GM23248 (cell line): Measurements from ENCODE around the gene ARHGAP26. TPM values are rescaled to one million over a fixed set of nuclear protein-coding genes. Genes with fewer than 3 reads are reported as not detected.
A peak's percentile ranks its signal among the peaks of the same experiment; 100 is the strongest.

Experiments used
- DNase-seq: peaks from one replicate; pipeline ENCODE4 v3.0.0-alpha.2; 2015
- H2AFZ ChIP-seq: fragments of 200-600 bp; sonication (generic); 2 replicates; pipeline ENCODE4 v1.6.1; 2016; ENCODE audit warnings: antibody characterized with exemption
- H3F3A ChIP-seq: fragments of 200-600 bp; sonication (generic); 2 replicates; pipeline ENCODE4 v1.6.1; 2016; ENCODE audit warnings: mild to moderate bottlenecking, antibody characterized with exemption, mixed run types; ENCODE audit not compliant: insufficient read depth
- H3K27ac ChIP-seq: fragments of 200-600 bp; sonication (generic); 2 replicates; pipeline ENCODE4 v1.5.1; 2016; ENCODE audit warnings: mild to moderate bottlenecking
- H3K27me3 ChIP-seq: fragments of 200-600 bp; sonication (generic); replicated peaks from 2 replicates; pipeline ENCODE4 v1.6.1; 2016; ENCODE audit warnings: mild to moderate bottlenecking; ENCODE audit not compliant: insufficient read depth
- H3K36me3 ChIP-seq: fragments of 200-600 bp; sonication (generic); 2 replicates; pipeline ENCODE4 v1.6.1; 2016; ENCODE audit warnings: low read depth, mild to moderate bottlenecking
- H3K4me1 ChIP-seq: fragments of 200-600 bp; sonication (generic); 2 replicates; pipeline ENCODE4 v1.6.1; 2016; ENCODE audit warnings: mild to moderate bottlenecking; ENCODE audit not compliant: insufficient read depth
- H3K4me2 ChIP-seq: fragments of 200-600 bp; sonication (generic); one replicate; pipeline ENCODE4 v1.6.1; 2016; ENCODE audit warnings: mild to moderate bottlenecking; ENCODE audit not compliant: unreplicated experiment
- H3K4me3 ChIP-seq: fragments of 200-600 bp; sonication (generic); 2 replicates; pipeline ENCODE4 v1.5.1; 2016; ENCODE audit warnings: mild to moderate bottlenecking
- H3K79me2 ChIP-seq: fragments of 200-600 bp; sonication (generic); 2 replicates; pipeline ENCODE4 v1.6.1; 2016; ENCODE audit warnings: mild to moderate bottlenecking; ENCODE audit not compliant: insufficient read depth
- H3K9ac ChIP-seq: fragments of 200-600 bp; sonication (generic); 2 replicates; pipeline ENCODE4 v1.6.1; 2016; ENCODE audit warnings: mild to moderate bottlenecking
- H3K9me2 ChIP-seq: fragments of 200-600 bp; sonication (generic); 2 replicates; pipeline ENCODE4 v1.6.1; 2016; ENCODE audit warnings: mixed run types, mild to moderate bottlenecking, moderate library complexity; ENCODE audit not compliant: insufficient read depth
- H3K9me3 ChIP-seq: fragments of 200-600 bp; sonication (generic); one replicate; pipeline ENCODE4 v1.6.1; 2017; ENCODE audit warnings: low read depth
- H4K20me1 ChIP-seq: fragments of 200-600 bp; sonication (generic); 2 replicates; pipeline ENCODE4 v1.6.0; 2016; ENCODE audit not compliant: insufficient read depth
- EZH2 ChIP-seq: fragments of 200-600 bp; sonication (generic); IDR thresholded peaks from 2 replicates; pipeline ENCODE4 v1.6.1; 2018; ENCODE audit warnings: antibody characterized with exemption, mild to moderate bottlenecking; ENCODE audit not compliant: insufficient read depth, poor library complexity, severe bottlenecking
- EZH2phosphoT487 ChIP-seq: fragments of 200-600 bp; sonication (generic); IDR thresholded peaks from 2 replicates; pipeline ENCODE4 v1.6.1; 2018; ENCODE audit warnings: antibody characterized with exemption, moderate library complexity, mild to moderate bottlenecking, low read depth; ENCODE audit not compliant: insufficient read depth
- WGBS, 2 experiments: methylation state at CpG; one replicate each; pipeline ENCODE4 v1.1.6; 2015 to 2017; ENCODE audit warnings: low lambda C conversion rate in 2 of 2, low coverage in 1 of 2; ENCODE audit errors: missing lambda C conversion rate in 2 of 2; 5-methylcytosine and 5-hydroxymethylcytosine counted together
- in situ Hi-C: fragments of 300-500 bp; cut with MboI; formaldehyde crosslinking; loops from 2 replicates; pipeline ENCODE4 v1.15.0; 2020
- polyA plus RNA-seq: library from polyadenylated mRNA; unstranded; fragments of >200 nt; fragmentation: Nextera tagmentation; extraction: Ambion mirVana; gene quantifications from 2 replicates; pipeline ENCODE4 v1.2.1, GENCODE V29; 2016
- total RNA-seq: library from RNA; depleted of rRNA; stranded (reverse); fragments of >200 nt; shearing (Covaris generic); gene quantifications from 2 replicates; pipeline ENCODE4 v1.2.3, GENCODE V29; 2014; rRNA removed

The ARHGAP26 gene, protein sequence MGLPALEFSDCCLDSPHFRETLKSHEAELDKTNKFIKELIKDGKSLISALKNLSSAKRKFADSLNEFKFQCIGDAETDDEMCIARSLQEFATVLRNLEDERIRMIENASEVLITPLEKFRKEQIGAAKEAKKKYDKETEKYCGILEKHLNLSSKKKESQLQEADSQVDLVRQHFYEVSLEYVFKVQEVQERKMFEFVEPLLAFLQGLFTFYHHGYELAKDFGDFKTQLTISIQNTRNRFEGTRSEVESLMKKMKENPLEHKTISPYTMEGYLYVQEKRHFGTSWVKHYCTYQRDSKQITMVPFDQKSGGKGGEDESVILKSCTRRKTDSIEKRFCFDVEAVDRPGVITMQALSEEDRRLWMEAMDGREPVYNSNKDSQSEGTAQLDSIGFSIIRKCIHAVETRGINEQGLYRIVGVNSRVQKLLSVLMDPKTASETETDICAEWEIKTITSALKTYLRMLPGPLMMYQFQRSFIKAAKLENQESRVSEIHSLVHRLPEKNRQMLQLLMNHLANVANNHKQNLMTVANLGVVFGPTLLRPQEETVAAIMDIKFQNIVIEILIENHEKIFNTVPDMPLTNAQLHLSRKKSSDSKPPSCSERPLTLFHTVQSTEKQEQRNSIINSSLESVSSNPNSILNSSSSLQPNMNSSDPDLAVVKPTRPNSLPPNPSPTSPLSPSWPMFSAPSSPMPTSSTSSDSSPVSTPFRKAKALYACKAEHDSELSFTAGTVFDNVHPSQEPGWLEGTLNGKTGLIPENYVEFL
- total RNA-seq (1.6 and 8.3 TPM in 2 replicates), polyA plus RNA-seq (1.7 and 1.9 TPM in 2 replicates)

DNA sequence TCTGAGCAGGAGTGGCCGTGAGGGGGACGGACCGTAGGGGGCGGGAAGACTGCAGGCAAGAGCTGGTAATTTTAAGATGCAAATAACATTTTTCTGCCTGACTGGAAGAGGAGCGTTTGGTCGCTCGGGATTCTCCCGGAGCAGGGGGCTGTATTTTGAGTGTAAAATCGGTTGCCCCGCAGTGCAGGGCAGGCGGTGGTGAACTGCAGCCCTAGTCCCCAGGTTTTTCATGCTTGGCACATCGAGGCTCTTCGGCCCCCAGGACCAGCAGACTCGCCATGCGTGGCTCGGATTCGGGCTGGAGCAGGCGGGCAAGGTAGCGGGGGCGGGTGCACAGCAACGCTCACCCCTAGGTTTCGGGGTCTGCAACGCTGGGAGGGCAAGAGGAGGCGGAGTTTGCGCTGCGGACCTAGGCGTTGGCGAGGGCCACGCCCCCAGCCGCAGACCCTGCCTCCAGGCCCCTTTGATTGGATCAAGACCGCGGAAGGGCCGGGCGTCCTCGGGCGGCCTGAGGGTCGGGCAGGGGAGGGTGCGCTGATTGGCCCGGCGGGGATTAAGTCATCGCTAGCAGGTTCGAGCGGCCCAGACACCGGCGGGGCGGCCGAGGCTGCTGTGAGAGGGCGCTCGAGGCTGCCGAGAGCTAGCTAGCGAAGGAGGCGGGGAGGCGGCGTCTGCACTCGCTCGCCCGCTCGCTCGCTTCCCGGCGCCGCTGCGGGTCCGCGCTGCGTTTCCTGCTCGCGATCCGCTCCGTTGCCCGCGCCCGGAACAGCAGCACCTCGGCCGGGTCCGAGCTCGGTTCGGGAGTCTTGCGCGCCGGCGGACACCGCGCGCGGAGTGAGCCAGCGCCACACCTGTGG, at the start of gene ARHGAP26:
Gene ARHGAP26, plus strand, starts transcription at position 585 of the 857 bp plus-strand sequence. CDS start 385 bp downstream, outside the sequence.
- H3K27ac ChIP-seq: no peak within 1 kb of the TSS
- peak within 1 kb of the TSS; percentile 91 for H2AFZ ChIP-seq
- H3K9me3 ChIP-seq: no peaks in the 10 kb centered on the region
- peak; percentile 99 for DNase-seq
- H3F3A ChIP-seq: peaks cover 4% of the 10 kb centered on the region; the same call in 1 of the 2 replicates
- in situ Hi-C loops: no loop called here
- peak within 1 kb of the TSS; percentile 85 for H3K4me3 ChIP-seq
- H3K79me2 ChIP-seq: no peaks in the 10 kb centered on the region
- H3K27me3 ChIP-seq: no peaks in the 10 kb centered on the region
- no peaks in the 10 kb centered on the region for H3K36me3 ChIP-seq
- 1 to 2% methylated on average over 51 to 56 of the region's 87 CpGs for WGBS, 2 experiments
- TF ChIP-seq EZH2: no peak
- no peak for TF ChIP-seq EZH2phosphoT487
- H3K4me2 ChIP-seq: peak within 1 kb of the TSS; percentile 99
- no peaks in the 10 kb centered on the region for H3K9me2 ChIP-seq
- H3K4me1 ChIP-seq: 0 out of 2 replicates have a peak, but pooled peaks cover 6% of the 10 kb centered on the region
- H3K9ac ChIP-seq: peak within 1 kb of the TSS; percentile 57
- no peaks in the 10 kb centered on the region for H4K20me1 ChIP-seq

DNA sequence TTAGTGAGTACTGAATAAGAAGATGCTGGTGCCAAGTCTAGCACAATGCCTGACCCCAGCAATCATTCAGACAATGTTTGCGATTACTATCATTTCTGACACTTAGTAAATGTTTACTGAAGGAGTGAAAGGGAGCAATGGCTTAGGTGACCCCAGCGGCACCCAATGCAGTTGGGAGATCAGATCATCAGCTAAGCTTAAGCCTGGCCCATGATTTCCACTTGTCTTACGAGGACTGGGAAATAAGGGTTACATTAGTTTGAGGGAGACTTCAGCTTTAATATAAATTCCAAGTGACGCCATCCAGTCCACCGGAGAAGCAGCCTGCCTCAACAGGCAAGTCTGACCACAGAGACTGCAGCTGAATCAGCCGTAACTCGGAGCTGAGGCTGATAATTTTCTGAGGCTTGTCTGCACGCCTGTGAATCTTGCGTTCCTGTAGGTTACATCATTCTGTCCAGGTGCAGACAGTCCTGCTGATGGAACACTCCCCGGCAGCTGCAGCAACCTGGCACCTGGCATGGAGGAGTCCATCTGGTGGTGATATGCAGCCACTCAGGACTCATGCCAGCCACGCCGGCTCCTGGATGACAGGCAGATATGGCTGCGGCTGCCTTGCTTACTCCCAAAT, 49.4 kb upstream of the ARHGAP26 start:
- H3K27ac ChIP-seq: no peak overlapping the region
- H3K4me2 ChIP-seq: no peak overlapping the region

DNA sequence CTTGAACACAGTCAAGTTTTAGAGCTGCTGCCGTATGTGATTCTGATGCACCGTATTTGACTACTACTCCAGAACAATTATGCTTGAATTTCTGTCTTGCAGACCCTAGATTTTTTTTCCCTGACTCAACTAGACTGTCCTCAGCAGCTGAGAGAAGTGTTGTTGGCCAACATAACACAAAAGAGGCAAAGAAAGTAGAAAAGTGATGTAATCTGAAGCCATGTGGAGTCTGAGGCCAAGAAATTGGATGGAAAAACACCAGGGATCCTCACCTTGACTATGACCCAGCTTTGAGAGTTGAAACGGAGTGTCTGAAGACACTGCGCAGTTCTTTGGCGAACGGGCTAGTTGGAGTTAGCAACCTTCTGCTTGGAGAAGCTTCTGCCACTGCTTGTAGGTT, 48.0 kb upstream of the ARHGAP26 start:
- Histone ChIP-seq H3K27ac (no peak overlapping the region), H3K36me3 (no peaks in the 10 kb centered on the region)
- in situ Hi-C loops: loop anchor here (5.0 kb wide), 1 partner anchor 150 kb away; no protein-coding TSS in a partner anchor

More for the DNA sequence above, 49.4 kb upstream of the ARHGAP26 start:
- Histone ChIP-seq H3K9me2 (no peaks in the 10 kb centered on the region), H3K4me1 (peaks cover 27% of the 10 kb centered on the region), H3F3A (peaks cover 17% of the 10 kb centered on the region), H3K9me3 (no peaks in the 10 kb centered on the region), H3K9ac (no peak overlapping the region), H3K4me3 (no peak overlapping the region), H3K27me3 (no peaks in the 10 kb centered on the region), H3K79me2 (no peaks in the 10 kb centered on the region), H3K36me3 (no peaks in the 10 kb centered on the region), H4K20me1 (no peaks in the 10 kb centered on the region), H2AFZ (no peak overlapping the region)
- in situ Hi-C loops: loop anchor here (5.0 kb wide), 1 partner anchor 152 kb away; no protein-coding TSS in a partner anchor
- DNase-seq: no peak
- TF ChIP-seq EZH2phosphoT487 (no peak), EZH2 (no peak)
- 93 to 96% methylated on average over 12 to 13 of the region's 13 CpGs for WGBS, 2 experiments

More for the DNA sequence above, 48.0 kb upstream of the ARHGAP26 start:
- DNase-seq: no peak
- Histone ChIP-seq H3K9me3 (no peaks in the 10 kb centered on the region), H3K4me1 (peaks cover 32% of the 10 kb centered on the region), H3K9me2 (no peaks in the 10 kb centered on the region), H3K9ac (no peak overlapping the region), H3K27me3 (no peaks in the 10 kb centered on the region), H3K79me2 (no peaks in the 10 kb centered on the region), H3K4me2 (no peak overlapping the region), H3K4me3 (no peak overlapping the region), H3F3A (peaks cover 25% of the 10 kb centered on the region), H4K20me1 (no peaks in the 10 kb centered on the region), H2AFZ (no peak overlapping the region)
- no peak for TF ChIP-seq EZH2
- TF ChIP-seq EZH2phosphoT487: no peak
- WGBS, 2 experiments: 92 to 98% methylated on average over 6 of the region's 6 CpGs
